IMR-90 (cell line): ENCODE data around the gene GSTM1. TPM values are rescaled to one million over a fixed set of nuclear protein-coding genes. Genes with fewer than 3 reads are reported as not detected.

Source experiments
- ATAC-seq: fragments of 200-7000 bp; cut with Tn5 transposase; 2 replicates; pipeline ENCODE4 v1.9.1; 2020; ENCODE audit warnings: low read depth, mild to moderate bottlenecking, moderate library complexity
- BruUV-seq: library from RNA; stranded (reverse); fragments of 400-500 nt; replicated peaks from 2 replicates; lab custom pipeline; 2021; lab: Mats Ljungman, UMichigan
- CTCF ChIA-PET: fragments of 300-600 bp; formaldehyde crosslinking; extraction: SDS; loops from one replicate; lab custom pipeline; 2021; ENCODE audit warnings: antibody characterized with exemption; lab: Yijun Ruan, JAX
- POLR2A ChIA-PET: fragments of 300-600 bp; sonication (Branson Sonifier 250); formaldehyde crosslinking; loops from one replicate; lab custom pipeline; 2022; ENCODE audit warnings: antibody characterized with exemption; ENCODE audit not compliant: unreplicated experiment; lab: Charles Lee
- DNase-seq: peaks from one replicate; pipeline ENCODE4 v3.0.0; 2013
- H2AFZ ChIP-seq: replicated peaks from 2 replicates; pipeline ENCODE3; 2013; ENCODE audit warnings: low read length, mild to moderate bottlenecking; ENCODE audit not compliant: poor library complexity
- H2AK5ac ChIP-seq: 2 replicates; pipeline ENCODE4 v1.6.1; 2013; ENCODE audit warnings: low read depth, low read length, inconsistent platforms
- H2AK9ac ChIP-seq: replicated peaks from 2 replicates; pipeline ENCODE3; 2013; ENCODE audit warnings: mild to moderate bottlenecking, low read depth, low read length, moderate library complexity; ENCODE audit not compliant: poor library complexity
- H2BK120ac ChIP-seq: 2 replicates; pipeline ENCODE4 v1.6.1; 2013; ENCODE audit warnings: low read depth, low read length, inconsistent platforms
- H2BK15ac ChIP-seq: 3 replicates; pipeline ENCODE4 v1.6.1; 2013; ENCODE audit warnings: low read depth, low read length, inconsistent platforms
- H2BK20ac ChIP-seq: 2 replicates; pipeline ENCODE4 v1.6.1; 2013; ENCODE audit warnings: low read depth, mild to moderate bottlenecking, inconsistent platforms, low read length, moderate library complexity
- H2BK5ac ChIP-seq: 2 replicates; pipeline ENCODE4 v1.6.1; 2013; ENCODE audit warnings: mild to moderate bottlenecking, low read depth, low read length, inconsistent platforms; ENCODE audit not compliant: poor library complexity, severe bottlenecking
- H3K14ac ChIP-seq: replicated peaks from 2 replicates; pipeline ENCODE4 v1.6.1; 2013; ENCODE audit warnings: low read depth, low read length, inconsistent platforms
- H3K18ac ChIP-seq: 2 replicates; pipeline ENCODE4 v1.6.1; 2013; ENCODE audit warnings: low read depth, low read length, control low read depth
- H3K23ac ChIP-seq: 2 replicates; pipeline ENCODE4 v1.6.1; 2013; ENCODE audit warnings: low read depth, low read length, inconsistent platforms
- H3K27ac ChIP-seq: 2 replicates; pipeline ENCODE4 v1.5.1; 2013; ENCODE audit warnings: mild to moderate bottlenecking, control low read depth, low read length; ENCODE audit not compliant: insufficient read depth
- H3K27me3 ChIP-seq: 2 replicates; pipeline ENCODE4 v1.6.1; 2013; ENCODE audit warnings: low read length; ENCODE audit not compliant: control insufficient read depth, insufficient read depth
- H3K36me3 ChIP-seq: 2 replicates; pipeline ENCODE4 v1.6.1; 2013; ENCODE audit warnings: low read length, mixed read lengths; ENCODE audit not compliant: control insufficient read depth, insufficient read depth
- H3K4ac ChIP-seq: 2 replicates; pipeline ENCODE4 v1.6.1; 2013; ENCODE audit warnings: low read depth, low read length, inconsistent platforms
- H3K4me1 ChIP-seq: 2 replicates; pipeline ENCODE4 v1.6.1; 2013; ENCODE audit warnings: low read length, mixed read lengths; ENCODE audit not compliant: control insufficient read depth, insufficient read depth
- H3K4me2 ChIP-seq: 2 replicates; pipeline ENCODE4 v1.6.1; 2013; ENCODE audit warnings: low read depth, mild to moderate bottlenecking, control low read depth, low read length, moderate library complexity
- H3K4me3 ChIP-seq: 2 replicates; pipeline ENCODE4 v1.5.1; 2013; ENCODE audit warnings: low read depth, mild to moderate bottlenecking, control low read depth, low read length, moderate library complexity; ENCODE audit not compliant: insufficient read depth
- H3K56ac ChIP-seq: 2 replicates; pipeline ENCODE4 v1.6.1; 2013; ENCODE audit warnings: low read length, inconsistent platforms; ENCODE audit not compliant: insufficient read depth; ENCODE audit errors: extremely low read depth
- H3K79me1 ChIP-seq, 2 experiments: 2 replicates each; pipeline ENCODE4 v1.6.1; 2013; ENCODE audit warnings: low read length in 2 of 2, inconsistent platforms in 1 of 2, low read depth in 1 of 2
- H3K9ac ChIP-seq: 2 replicates; pipeline ENCODE4 v1.6.1; 2013; ENCODE audit warnings: low read depth, low read length, control low read depth
- H3K9me1 ChIP-seq: 2 replicates; pipeline ENCODE4 v1.6.1; 2013; ENCODE audit warnings: low read length, inconsistent platforms; ENCODE audit not compliant: insufficient read depth
- H3K9me3 ChIP-seq: 2 replicates; pipeline ENCODE4 v1.6.1; 2013; ENCODE audit warnings: low read length; ENCODE audit not compliant: control insufficient read depth, insufficient read depth
- H4K20me1 ChIP-seq: 2 replicates; pipeline ENCODE4 v1.6.1; 2013; ENCODE audit warnings: low read length, inconsistent platforms; ENCODE audit not compliant: insufficient read depth
- H4K5ac ChIP-seq: 2 replicates; pipeline ENCODE4 v1.6.1; 2013; ENCODE audit warnings: mild to moderate bottlenecking, low read depth, low read length, control low read depth
- H4K8ac ChIP-seq, 2 experiments: 2 replicates each; pipeline ENCODE4 v1.6.1; 2013; ENCODE audit warnings: low read depth in 2 of 2, low read length in 2 of 2, control low read depth in 1 of 2, inconsistent platforms in 1 of 2
- H4K91ac ChIP-seq: 2 replicates; pipeline ENCODE4 v1.6.1; 2013; ENCODE audit warnings: low read depth, low read length, inconsistent platforms; ENCODE audit not compliant: insufficient read depth
- BHLHE40 ChIP-seq: fragments of 150-350 bp; IDR thresholded peaks from 2 replicates; pipeline ENCODE4 v1.6.1; 2016; ENCODE audit warnings: mild to moderate bottlenecking, low read depth, low read length
- CEBPB ChIP-seq: IDR thresholded peaks from 2 replicates; pipeline ENCODE4 v1.6.1; 2012; ENCODE audit warnings: low read depth, low read length, improper control_type of control experiment
- CHD1 ChIP-seq: IDR thresholded peaks from 2 replicates; pipeline ENCODE4 v1.6.1; 2012; ENCODE audit warnings: low read depth, low read length, improper control_type of control experiment
- CTCF ChIP-seq: conservative IDR thresholded peaks from 2 replicates; pipeline ENCODE4 v1.5.1; 2012; ENCODE audit warnings: mild to moderate bottlenecking, low read depth, low read length, improper control_type of control experiment
- ELK1 ChIP-seq: fragments of 150-350 bp; IDR thresholded peaks from 2 replicates; pipeline ENCODE4 v1.6.1; 2016; ENCODE audit warnings: low read depth, mild to moderate bottlenecking, low read length, moderate library complexity, borderline replicate concordance
- FOS ChIP-seq: fragments of 150-350 bp; IDR thresholded peaks from 2 replicates; pipeline ENCODE4 v1.6.1; 2016; ENCODE audit warnings: low read depth, low read length
- MAFK ChIP-seq: IDR thresholded peaks from 2 replicates; pipeline ENCODE4 v1.6.1; 2012; ENCODE audit warnings: low read depth, low read length, improper control_type of control experiment
- MAZ ChIP-seq: IDR thresholded peaks from 2 replicates; pipeline ENCODE4 v1.6.1; 2012; ENCODE audit warnings: low read depth, mild to moderate bottlenecking, low read length, improper control_type of control experiment, moderate library complexity, borderline replicate concordance
- MXI1 ChIP-seq: IDR thresholded peaks from 2 replicates; pipeline ENCODE4 v1.6.1; 2012; ENCODE audit warnings: low read depth, mild to moderate bottlenecking, low read length, moderate library complexity, borderline replicate concordance
- NFE2L2 ChIP-seq: fragments of 150-350 bp; IDR thresholded peaks from 2 replicates; pipeline ENCODE4 v1.6.1; 2016; ENCODE audit warnings: low read depth, mild to moderate bottlenecking, low read length
- POLR2A ChIP-seq: IDR thresholded peaks from 2 replicates; pipeline ENCODE4 v1.6.1; 2012; ENCODE audit warnings: mild to moderate bottlenecking, low read depth, low read length
- RAD21 ChIP-seq: IDR thresholded peaks from 2 replicates; pipeline ENCODE4 v1.6.1; 2012; ENCODE audit warnings: low read length, improper control_type of control experiment
- RCOR1 ChIP-seq: IDR thresholded peaks from 2 replicates; pipeline ENCODE4 v1.6.1; 2012; ENCODE audit warnings: mild to moderate bottlenecking, low read length, improper control_type of control experiment; ENCODE audit not compliant: insufficient replicate concordance
- RFX5 ChIP-seq: IDR thresholded peaks from 2 replicates; pipeline ENCODE4 v1.8.0; 2012; ENCODE audit warnings: low read depth, mild to moderate bottlenecking, low read length, moderate library complexity
- SMC3 ChIP-seq: fragments of 150-350 bp; IDR thresholded peaks from 2 replicates; pipeline ENCODE4 v1.6.1; 2016; ENCODE audit warnings: low read depth, mild to moderate bottlenecking, antibody characterized with exemption, low read length, moderate library complexity
- USF2 ChIP-seq: fragments of 150-350 bp; IDR thresholded peaks from 2 replicates; pipeline ENCODE4 v1.6.1; 2017; ENCODE audit warnings: mild to moderate bottlenecking, antibody characterized with exemption, low read length, low read depth
- WGBS, 2 experiments: methylation state at CpG; one replicate each; pipeline versions ENCODE4 v1.1.5 to v1.1.7; 2013; ENCODE audit warnings: missing lambda C conversion rate in 2 of 2; ENCODE audit not compliant: insufficient read length in 1 of 2; ENCODE audit errors: extremely low coverage in 2 of 2; 5-methylcytosine and 5-hydroxymethylcytosine counted together
- dilution Hi-C: fragments of 300-500 bp; cut with HindIII; formaldehyde crosslinking; loops from one replicate; pipeline ENCODE4 v1.14.3; 2018; ENCODE audit warnings: low sequenced_read_pairs; ENCODE audit not compliant: unreplicated experiment
- in situ Hi-C: fragments of 300-500 bp; cut with MboI; formaldehyde crosslinking; loops from 3 replicates; pipeline ENCODE4 v1.14.3; 2019; ENCODE audit warnings: low sequenced_read_pairs, inconsistent platforms, mixed read lengths
- intact Hi-C: fragments of 100-400 bp; cut with micrococcal nuclease; formaldehyde crosslinking; loops from 2 replicates; pipeline ENCODE4 v1.10.0; 2022
- polyA plus RNA-seq, 3 experiments: library from polyadenylated mRNA; depleted of rRNA; stranded (reverse); fragments of >200 nt; gene quantifications; 2 replicates each; pipeline ENCODE4 v1.2.3, GENCODE V29; 2012; ENCODE audit warnings: low replicate concordance in 1 of 3
- total RNA-seq: library from RNA; depleted of rRNA; stranded (reverse); fragments of >200 nt; gene quantifications from 2 replicates; pipeline ENCODE4 v1.2.3, GENCODE V29; 2012

Gene GSTM1
- total and polyA plus RNA-seq, 2 of the 4 experiments (the other 2 are of a cell fraction): not detected

DNA sequence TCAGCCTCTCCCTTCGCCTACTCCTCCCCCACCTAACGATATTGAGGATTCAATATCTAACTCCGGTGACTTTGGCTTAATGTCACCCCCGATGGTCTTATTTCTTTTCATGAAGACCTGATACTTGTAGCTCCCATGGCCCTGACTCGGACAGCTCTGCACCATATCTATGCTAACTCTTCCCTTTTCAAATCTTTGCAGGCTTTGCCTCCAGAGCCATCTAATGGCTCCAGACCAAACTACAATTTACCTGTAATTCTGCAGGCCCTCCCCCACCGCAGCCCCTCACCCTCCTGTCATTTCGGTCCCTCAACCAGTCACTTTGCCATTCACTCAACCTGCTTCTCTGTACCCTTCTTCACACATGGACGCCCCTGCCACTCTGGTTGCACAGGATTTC, 16.6 kb downstream of the GSTM1 start:
- Histone ChIP-seq H4K8ac (no peak overlapping the region), H3K56ac (no peak overlapping the region), H2BK20ac (no peak overlapping the region), H3K4me1 (no peaks in the 10 kb centered on the region), H3K9me3 (peaks cover 11% of the 10 kb centered on the region), H4K20me1 (no peaks in the 10 kb centered on the region), H3K27ac (no peak overlapping the region), H4K5ac (no peak overlapping the region), H2AK5ac (no peak overlapping the region), H3K4me2 (no peak overlapping the region), H3K4me3 (no peak overlapping the region), H4K91ac (no peak overlapping the region), H3K14ac (no peak overlapping the region), H2BK120ac (no peak overlapping the region), H3K9ac (no peak overlapping the region), H3K4ac (no peak overlapping the region), H3K9me1 (no peaks in the 10 kb centered on the region), H2AFZ (no peak overlapping the region), H3K18ac (no peak overlapping the region), H2BK15ac (no peak overlapping the region), H3K79me1 (no peaks in the 10 kb centered on the region), H2AK9ac (no peak overlapping the region), H3K36me3 (no peaks in the 10 kb centered on the region), H3K23ac (no peak overlapping the region), H3K27me3 (no peaks in the 10 kb centered on the region; the same call in 1 of the 2 replicates), H2BK5ac (no peak overlapping the region)
- 64% methylated on average over 5 of the region's 8 CpGs; no CpG with 5 or more reads in 1 of the 2 experiments for WGBS, 2 experiments
- POLR2A ChIA-PET: no interaction called here
- intact Hi-C loops: no loop called here
- no peak for TF ChIP-seq MAZ
- TF ChIP-seq USF2: no peak
- no peak for TF ChIP-seq FOS
- no peak for TF ChIP-seq MXI1
- no peak for TF ChIP-seq BHLHE40
- TF ChIP-seq RCOR1: no peak
- no peak for TF ChIP-seq NFE2L2
- TF ChIP-seq POLR2A: no peak
- no peak for TF ChIP-seq MAFK
- no peak for TF ChIP-seq CTCF
- TF ChIP-seq SMC3: no peak
- TF ChIP-seq CEBPB: no peak
- no peak for TF ChIP-seq RAD21
- TF ChIP-seq ELK1: no peak
- no peak for TF ChIP-seq CHD1
- no peak for TF ChIP-seq RFX5
- dilution Hi-C loops: no loop called here
- DNase-seq (peak; percentile 0), ATAC-seq (no peak)
- in situ Hi-C loops: no loop called here
- CTCF ChIA-PET: no interaction called here
- BruUV-seq: no TSS peak
